GM12865 (cell line): ENCODE data around the gene MORC3.
A peak's percentile ranks its signal among the peaks of the same experiment; 100 is the strongest.
"Not testable (repeated sequence)": the region's sequence is repeated elsewhere in the genome, so short reads cannot be mapped to it uniquely, and the experiment has no call there.

Experiments used
- DNase-seq: peaks from one replicate; pipeline ENCODE4 v3.0.0; 2010; ENCODE audit warnings: low read depth
- H3K4me3 ChIP-seq: 2 replicates; pipeline ENCODE4 v1.5.1; 2011; ENCODE audit warnings: mild to moderate bottlenecking, low read depth, low read length, control low read depth
- CTCF ChIP-seq: IDR thresholded peaks from 2 replicates; pipeline ENCODE4 v1.5.1; 2011; ENCODE audit warnings: low read length, control low read depth, low read depth, inconsistent platforms; ENCODE audit not compliant: insufficient read depth; ENCODE audit errors: missing control alignments

Gene MORC3

GRCh38 chr21:36316872-36317484, 3.0 kb upstream of the MORC3 start:
- DNase-seq: no peak
- H3K4me3 ChIP-seq: no peak overlapping the region
- TF ChIP-seq CTCF: no peak

- DNase-seq: not testable (repeated sequence)
Measured at GRCh38 chr21:36319406-36319766, 611 bp upstream of the MORC3 start.

GRCh38 chr21:36320421-36321324, 676 bp downstream of the MORC3 start:
- peak; percentile 83 for DNase-seq
- no peak for TF ChIP-seq CTCF
- H3K4me3 ChIP-seq: peak overlapping the region; percentile 99

More at GRCh38 chr21:36319406-36319766, 611 bp upstream of the MORC3 start:
- peak overlapping the region; percentile 99 for H3K4me3 ChIP-seq

GRCh38 chr21:36321325-36322082, 1.5 kb downstream of the MORC3 start:
- no peak for TF ChIP-seq CTCF
- H3K4me3 ChIP-seq: peak overlapping the region; percentile 99
- peak; percentile 28 for DNase-seq

- peak overlapping the region; percentile 99 for H3K4me3 ChIP-seq
- TF ChIP-seq CTCF: no peak
- no peak for DNase-seq
Measured at GRCh38 chr21:36322083-36322424, 2.1 kb downstream of the MORC3 start.

GRCh38 chr21:36323032-36323431, 3.0 kb downstream of the MORC3 start:
- TF ChIP-seq CTCF: no peak
- H3K4me3 ChIP-seq: no peak overlapping the region
- peak; percentile 35 for DNase-seq

GRCh38 chr21:36325373-36326010, 5.5 kb downstream of the MORC3 start:
- TF ChIP-seq CTCF: no peak
- H3K4me3 ChIP-seq: no peak overlapping the region
- DNase-seq: no peak
